Panc1 (cell line): ENCODE measurements around the gene MPZL3. TPM values are rescaled to one million over a fixed set of nuclear protein-coding genes. Genes with fewer than 3 reads are reported as not detected.

ENCODE experiments used
- ATAC-seq: fragments of 200-7000 bp; cut with Tn5 transposase; 2 replicates; pipeline ENCODE4 v1.9.1; 2020; ENCODE audit warnings: mild to moderate bottlenecking, moderate library complexity
- BruUV-seq: library from RNA; stranded (reverse); fragments of 400-500 nt; replicated peaks from 2 replicates; lab custom pipeline; 2021; lab: Mats Ljungman, UMichigan
- CTCF ChIA-PET: fragments of 300-600 bp; sonication (Branson Sonifier 250); formaldehyde crosslinking; loops from one replicate; lab custom pipeline; 2022; ENCODE audit warnings: antibody characterized with exemption; lab: Charles Lee
- POLR2A ChIA-PET: fragments of 300-600 bp; sonication (Branson Sonifier 250); formaldehyde crosslinking; loops from one replicate; lab custom pipeline; 2022; ENCODE audit warnings: antibody characterized with exemption; lab: Charles Lee
- DNase-seq: peaks from one replicate; pipeline ENCODE4 v3.0.0-alpha.2; 2010; ENCODE audit warnings: low read depth, low spot score
- H3K27ac ChIP-seq: 2 replicates; pipeline ENCODE4 v1.5.1; 2011; ENCODE audit warnings: mild to moderate bottlenecking, low read length, inconsistent platforms
- H3K27me3 ChIP-seq: fragments of 200-500 bp; sonication (Bioruptor generic); 2 replicates; pipeline ENCODE4 v1.6.0; 2014; ENCODE audit warnings: low read length, inconsistent platforms; ENCODE audit not compliant: control insufficient read depth, insufficient read depth
- H3K36me3 ChIP-seq: fragments of 200-500 bp; sonication (Bioruptor generic); 2 replicates; pipeline ENCODE4 v1.5.1; 2014; ENCODE audit warnings: inconsistent platforms, mild to moderate bottlenecking, low read length, moderate library complexity; ENCODE audit not compliant: control insufficient read depth, insufficient read depth
- H3K4me1 ChIP-seq: 2 replicates; pipeline ENCODE4 v1.5.1; 2011; ENCODE audit warnings: inconsistent platforms, mild to moderate bottlenecking, low read length, moderate library complexity; ENCODE audit not compliant: control insufficient read depth, insufficient read depth
- H3K4me3 ChIP-seq, 2 experiments: 2 replicates each; pipeline ENCODE4 v1.5.1; 2011 to 2012; ENCODE audit warnings: low read depth in 2 of 2, low read length in 2 of 2, mild to moderate bottlenecking in 2 of 2, inconsistent platforms in 1 of 2, moderate library complexity in 1 of 2
- H3K9me3 ChIP-seq: fragments of 200-500 bp; sonication (Bioruptor generic); 2 replicates; pipeline ENCODE4 v1.5.1; 2014; ENCODE audit warnings: low read depth, mild to moderate bottlenecking, inconsistent platforms, low read length, moderate library complexity; ENCODE audit not compliant: control insufficient read depth, insufficient read depth
- CTCF ChIP-seq: fragments of 450-650 bp; IDR thresholded peaks from 2 replicates; pipeline ENCODE4 v1.5.1; 2017; ENCODE audit warnings: mild to moderate bottlenecking
- POLR2AphosphoS5 ChIP-seq: IDR thresholded peaks from 2 replicates; pipeline ENCODE4 v1.6.1; 2012; ENCODE audit warnings: mild to moderate bottlenecking, low read depth, low read length, moderate library complexity
- REST ChIP-seq, 2 experiments: IDR thresholded peaks; 2 replicates each; pipeline ENCODE4 v1.6.1; 2011 to 2012; ENCODE audit warnings: low read depth in 2 of 2, control low read depth in 1 of 2, low read length in 1 of 2, mild to moderate bottlenecking in 1 of 2, moderate library complexity in 1 of 2; ENCODE audit not compliant: insufficient read depth in 1 of 2
- SIN3A ChIP-seq: IDR thresholded peaks from 2 replicates; pipeline ENCODE4 v1.6.1; 2012; ENCODE audit warnings: low read depth, mild to moderate bottlenecking, low read length, moderate library complexity, borderline replicate concordance; ENCODE audit not compliant: insufficient read depth
- TCF7L2 ChIP-seq: IDR thresholded peaks from 2 replicates; pipeline ENCODE4 v1.6.1; 2011; ENCODE audit warnings: mild to moderate bottlenecking, low read depth, low read length, inconsistent platforms
- in situ Hi-C: cut with HindIII; loops from 2 replicates; pipeline ENCODE4 v1.10.0; 2016; ENCODE audit warnings: low sequenced_read_pairs, low pct_unique_long_range_greater_than_20kb
- intact Hi-C: fragments of 100-400 bp; cut with micrococcal nuclease; formaldehyde crosslinking; loops from one replicate; pipeline ENCODE4 v1.10.0; 2022; ENCODE audit not compliant: unreplicated experiment
- total RNA-seq: library from RNA; stranded (reverse); gene quantifications from one replicate; pipeline ENCODE4 v1.2.1, GENCODE V29; 2021; ENCODE audit not compliant: unreplicated experiment

Gene MPZL3
- total RNA-seq, 1 experiment from 2014 or later = 1.0 TPM

- ATAC-seq (0 out of 2 replicates have a peak, but pooled peaks have one; percentile 23), DNase-seq (no peak)
- in situ Hi-C loops (no loop called here), intact Hi-C loops (no loop called here)
- Histone ChIP-seq H3K4me1 (no peaks in the 10 kb centered on the region; the same call in 1 of the 2 replicates), H3K36me3 (no peaks in the 10 kb centered on the region), H3K9me3 (no peaks in the 10 kb centered on the region), H3K27ac (no peak overlapping the region), H3K27me3 (peaks cover 7% of the 10 kb centered on the region; the same call in 1 of the 2 replicates), H3K4me3 (no peak overlapping the region)
- no TSS peak for BruUV-seq
- TF ChIP-seq SIN3A = no peak
- no peak for TF ChIP-seq REST (IDR thresholded peaks at IDR 0.05; ENCODE audit: insufficient read depth in 1 of 2, low read depth in 2 of 2, low read length in 1 of 2)
- no peak for TF ChIP-seq CTCF
- TF ChIP-seq POLR2AphosphoS5 = no peak
- no peak for TF ChIP-seq TCF7L2
- CTCF ChIA-PET = no interaction called here
- POLR2A ChIA-PET = interaction anchor here (0.6 kb wide), 1 partner anchor 641 kb away, joined by 4 read pairs; no protein-coding TSS in a partner anchor
These were observed 31.7 kb upstream of the MPZL3 start for GRCh38 chr11:118283756-118284350.

- ChIA-PET POLR2A (no interaction called here), CTCF (no interaction called here)
- H3K4me3 ChIP-seq = no peak overlapping the region
- no peaks in the 10 kb centered on the region for H3K36me3 ChIP-seq
- no peak for ATAC-seq
- peaks cover 7% of the 10 kb centered on the region; the same call in 1 of the 2 replicates for H3K27me3 ChIP-seq
- intact Hi-C loops (no loop called here), in situ Hi-C loops (no loop called here)
- TF ChIP-seq POLR2AphosphoS5 (no peak), REST (IDR thresholded peaks at IDR 0.05; ENCODE audit: insufficient read depth in 1 of 2, low read depth in 2 of 2, low read length in 1 of 2) (no peak), TCF7L2 (no peak), SIN3A (no peak), CTCF (no peak)
- H3K9me3 ChIP-seq = no peaks in the 10 kb centered on the region
- BruUV-seq = no TSS peak
- DNase-seq = no peak
- no peaks in the 10 kb centered on the region; the same call in 1 of the 2 replicates for H3K4me1 ChIP-seq
- no peak overlapping the region for H3K27ac ChIP-seq
These were observed 31.0 kb upstream of the MPZL3 start for GRCh38 chr11:118283037-118283636.
